ENCODE results near the gene GINS2.

DNA sequence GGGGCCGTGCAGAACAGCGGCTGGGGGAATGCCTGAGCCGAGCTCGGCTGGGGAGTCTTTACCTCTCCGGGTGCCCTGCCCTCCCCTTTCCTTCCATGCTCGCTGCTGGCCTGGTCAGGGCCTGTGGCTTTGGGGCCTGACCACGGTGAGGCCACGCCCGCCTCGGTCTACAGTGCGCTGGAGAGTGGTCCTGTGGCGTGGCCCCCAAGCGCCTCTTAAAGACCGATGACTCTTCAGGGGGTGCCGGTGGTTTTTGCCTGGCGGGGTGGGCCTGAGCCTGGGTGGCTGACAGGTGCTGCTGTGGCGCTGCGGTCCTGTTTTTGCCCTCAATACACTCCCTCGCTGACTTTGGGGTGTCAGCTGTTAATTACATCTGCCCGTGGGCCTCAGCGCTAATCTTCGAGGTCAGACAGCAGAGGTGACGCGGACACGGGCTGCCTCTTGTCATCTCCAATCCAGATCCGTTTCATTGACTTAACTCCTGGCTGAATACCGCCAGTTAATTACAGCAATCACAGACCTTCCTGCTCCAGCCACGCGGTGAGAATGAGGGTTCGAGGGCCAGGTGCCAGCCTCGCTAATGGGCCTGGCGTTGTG is 45.9 kb downstream of the GINS2 start:
- TF ChIP-seq, protein P1, sequence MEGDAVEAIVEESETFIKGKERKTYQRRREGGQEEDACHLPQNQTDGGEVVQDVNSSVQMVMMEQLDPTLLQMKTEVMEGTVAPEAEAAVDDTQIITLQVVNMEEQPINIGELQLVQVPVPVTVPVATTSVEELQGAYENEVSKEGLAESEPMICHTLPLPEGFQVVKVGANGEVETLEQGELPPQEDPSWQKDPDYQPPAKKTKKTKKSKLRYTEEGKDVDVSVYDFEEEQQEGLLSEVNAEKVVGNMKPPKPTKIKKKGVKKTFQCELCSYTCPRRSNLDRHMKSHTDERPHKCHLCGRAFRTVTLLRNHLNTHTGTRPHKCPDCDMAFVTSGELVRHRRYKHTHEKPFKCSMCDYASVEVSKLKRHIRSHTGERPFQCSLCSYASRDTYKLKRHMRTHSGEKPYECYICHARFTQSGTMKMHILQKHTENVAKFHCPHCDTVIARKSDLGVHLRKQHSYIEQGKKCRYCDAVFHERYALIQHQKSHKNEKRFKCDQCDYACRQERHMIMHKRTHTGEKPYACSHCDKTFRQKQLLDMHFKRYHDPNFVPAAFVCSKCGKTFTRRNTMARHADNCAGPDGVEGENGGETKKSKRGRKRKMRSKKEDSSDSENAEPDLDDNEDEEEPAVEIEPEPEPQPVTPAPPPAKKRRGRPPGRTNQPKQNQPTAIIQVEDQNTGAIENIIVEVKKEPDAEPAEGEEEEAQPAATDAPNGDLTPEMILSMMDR (conservative IDR thresholded peaks at IDR 0.05 in 1 of 2, IDR thresholded peaks at IDR 0.05 in 1 of 2; ENCODE audit: extremely low read depth in 1 of 2, insufficient read depth in 1 of 2, low read depth in 1 of 2, low read length in 2 of 2) = no peak
- TF ChIP-seq EZH2 (IDR thresholded peaks at IDR 0.05; ENCODE audit: borderline replicate concordance, low read length) = no peak
